GM21529 (cell line): Measurements from ENCODE around the gene SLC25A21.

Experiments used
- ATAC-seq: cut with Tn5 transposase; IDR thresholded peaks from one replicate; pipeline ENCODE4 v1.9.1; 2021; ENCODE audit not compliant: unreplicated experiment

The SLC25A21 gene

GRCh38 chr14:37145395-37145794 lies 27.0 kb downstream of the SLC25A21 start:
- ATAC-seq = no peak

DNA sequence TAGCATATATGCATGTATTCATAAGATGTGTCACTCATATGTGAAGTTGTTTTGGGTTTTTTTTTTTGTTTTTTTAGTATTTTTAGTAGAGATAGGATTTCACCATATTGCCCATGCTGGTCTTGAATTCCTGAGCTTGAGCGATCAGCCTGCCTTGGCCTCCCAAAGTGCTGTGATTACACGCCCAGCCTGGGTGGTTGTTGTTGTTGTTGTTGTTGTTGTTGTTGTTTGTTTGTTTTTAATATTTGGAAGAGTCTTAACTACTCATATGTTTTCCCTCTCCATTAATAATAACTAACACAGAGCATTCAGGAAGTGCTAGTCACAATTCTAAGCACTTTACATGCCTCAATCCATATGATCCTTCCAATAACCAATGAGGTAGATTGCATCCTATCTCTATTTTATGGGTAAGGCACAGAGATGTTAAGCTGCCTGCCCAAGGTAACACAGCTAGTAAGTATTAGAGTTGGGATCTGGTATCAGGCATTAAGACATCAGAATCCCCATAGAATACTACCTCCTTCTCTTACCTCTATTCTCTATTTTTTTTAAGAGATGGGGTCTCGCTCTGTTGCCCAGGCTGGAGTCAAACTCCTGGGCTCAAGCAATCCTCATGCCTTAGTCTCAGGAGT lies 27.6 kb downstream of the SLC25A21 start:
- no peak for ATAC-seq

DNA sequence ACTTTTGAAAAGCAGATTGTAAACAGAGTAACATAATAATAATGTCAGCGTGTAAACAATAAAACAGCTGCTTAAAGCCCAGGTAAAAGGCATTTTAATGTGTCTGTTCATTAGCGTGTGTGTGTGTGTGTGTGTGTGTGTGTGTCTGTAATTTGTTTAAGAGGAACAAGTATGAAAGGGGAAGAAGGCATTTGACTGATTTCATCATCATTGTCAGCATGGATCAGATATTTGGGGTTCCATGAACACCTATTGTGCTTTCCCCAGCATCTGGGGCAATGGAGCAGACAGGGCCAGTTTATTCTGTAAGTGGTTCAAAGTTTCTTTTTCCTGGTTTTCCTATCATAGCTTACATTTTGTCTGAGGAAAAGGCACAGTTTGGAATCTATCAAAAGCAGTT lies 28.9 kb downstream of the SLC25A21 start:
- ATAC-seq = no peak

DNA sequence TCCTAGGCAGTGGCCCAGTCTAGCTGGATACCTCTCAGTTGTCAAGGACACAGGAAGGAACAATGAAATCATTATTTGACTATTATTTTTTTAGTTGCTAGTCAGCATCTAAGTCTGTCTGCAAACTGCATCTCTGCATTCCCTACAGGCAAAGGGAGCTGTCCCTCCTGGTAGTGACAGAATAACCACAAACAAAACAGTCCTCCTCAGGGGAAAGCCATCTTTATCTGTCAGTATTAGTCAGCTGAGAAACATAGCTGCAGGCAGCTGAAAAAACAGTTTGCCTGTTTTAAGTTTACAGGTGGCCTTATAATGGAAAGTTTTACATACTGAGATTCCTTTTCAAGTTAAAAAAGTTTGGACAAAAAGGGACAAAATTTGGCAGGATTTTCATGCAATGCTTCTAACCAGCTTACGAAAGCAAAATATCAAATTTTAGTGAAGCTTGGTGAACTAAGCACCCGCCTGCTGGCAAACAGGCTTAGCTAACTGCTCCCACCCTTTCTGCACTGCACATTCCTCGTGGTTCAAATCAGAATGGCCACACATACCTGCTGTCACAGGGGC lies 29.5 kb downstream of the SLC25A21 start:
- no peak for ATAC-seq

DNA sequence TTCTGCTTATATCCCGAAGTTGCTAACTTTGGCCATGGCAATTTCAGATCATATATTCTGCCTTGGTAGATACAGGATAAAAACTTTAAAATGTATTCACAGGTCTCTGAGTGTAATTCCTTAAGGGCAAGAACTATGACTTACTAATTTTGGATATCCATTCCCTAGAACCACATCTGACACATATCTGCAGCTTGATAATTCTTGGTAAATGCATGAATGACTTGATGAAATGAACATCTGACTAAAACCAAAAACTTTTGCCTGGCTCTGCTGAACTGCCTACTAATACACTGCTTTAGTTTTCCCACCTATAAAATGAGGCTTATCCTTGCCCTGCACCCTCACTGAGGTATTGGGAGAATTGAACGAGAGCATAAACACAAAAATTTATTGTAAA lies 32.2 kb downstream of the SLC25A21 start:
- ATAC-seq = no peak

- no peak for ATAC-seq
Measured at GRCh38 chr14:37139710-37140109, 32.7 kb downstream of the SLC25A21 start.

DNA sequence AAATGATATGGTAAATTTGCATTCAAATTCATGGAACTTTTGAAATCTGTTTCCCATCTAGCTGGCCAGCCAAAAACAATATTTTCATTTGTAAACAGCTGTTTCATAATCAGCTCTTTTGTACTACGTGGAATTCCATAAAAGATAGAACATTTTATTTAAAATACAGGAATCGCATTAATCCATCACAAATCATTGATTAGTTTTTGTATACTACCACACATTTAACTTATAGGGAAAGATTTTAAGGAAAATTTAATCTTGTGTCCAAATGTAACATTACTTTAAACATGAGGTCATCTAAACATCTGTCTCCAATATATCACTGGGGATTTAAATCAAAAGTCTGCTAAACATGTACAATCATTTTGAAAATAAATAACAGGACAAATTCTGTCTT lies 33.5 kb downstream of the SLC25A21 start:
- ATAC-seq = no peak

DNA sequence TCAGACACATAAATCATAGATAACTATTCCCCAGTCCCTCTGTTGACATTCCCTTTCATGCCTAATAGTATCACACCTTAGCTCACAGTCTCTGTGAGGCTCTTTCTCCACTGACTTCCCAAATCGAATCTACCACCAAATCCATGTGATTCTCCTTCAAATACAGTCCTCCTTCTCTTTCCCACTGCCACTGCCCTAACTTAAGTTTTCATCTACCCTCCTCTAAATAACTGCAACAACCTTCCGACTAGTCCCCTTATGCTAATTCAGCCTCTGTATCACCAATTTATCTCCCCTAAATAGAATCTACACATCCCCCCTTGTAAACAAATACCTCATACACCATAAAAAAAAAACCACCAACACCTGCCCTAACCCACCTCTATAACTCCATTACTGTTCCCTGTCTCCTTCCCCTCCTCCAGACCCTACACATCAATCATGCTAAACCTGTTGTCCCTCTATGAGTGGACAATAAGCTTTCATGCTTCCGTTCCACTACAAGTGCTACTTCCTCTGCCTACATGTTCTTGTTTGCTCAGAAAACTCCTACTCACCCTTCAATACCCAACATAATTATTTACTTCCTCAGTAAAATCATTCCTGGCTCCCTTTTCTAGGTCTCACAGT lies 39.0 kb downstream of the SLC25A21 start:
- no peak for ATAC-seq

DNA sequence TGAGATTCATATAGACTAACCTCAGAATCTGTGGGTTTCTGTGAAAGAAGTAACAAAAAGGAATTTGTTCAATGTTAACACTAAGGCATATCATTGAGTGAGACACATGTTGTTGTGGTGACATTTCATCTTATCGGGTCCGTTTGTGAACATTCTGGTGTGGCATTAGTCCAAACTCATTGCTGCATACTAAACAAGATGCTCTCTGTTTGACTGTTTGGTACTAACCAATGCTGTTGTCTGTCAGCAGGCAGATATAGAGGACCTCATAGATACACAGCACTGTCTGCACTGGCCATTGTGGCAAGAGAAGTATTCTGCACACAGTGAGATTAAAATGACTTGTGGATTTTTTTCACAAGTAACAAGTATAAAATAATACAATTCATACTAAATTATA lies 41.2 kb downstream of the SLC25A21 start:
- ATAC-seq = no peak

DNA sequence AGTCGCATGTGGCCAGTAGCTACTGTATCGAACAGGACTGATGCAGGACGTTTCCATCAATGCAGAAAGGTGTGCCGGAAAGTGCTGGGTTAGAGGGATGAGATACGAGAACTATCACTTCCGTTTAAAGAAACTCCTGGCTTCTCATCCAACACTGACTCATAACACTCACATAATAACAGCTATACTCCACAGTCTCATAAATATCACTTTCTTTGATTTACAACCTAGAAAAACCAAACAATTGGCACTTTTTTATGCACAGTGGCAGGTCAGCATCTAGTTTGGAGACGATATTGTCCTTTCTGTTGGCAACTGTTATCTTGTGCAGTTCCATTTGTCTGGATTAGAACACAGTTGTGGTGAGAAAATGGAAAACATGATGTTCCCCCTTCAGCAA lies 43.4 kb downstream of the SLC25A21 start:
- no peak for ATAC-seq

DNA sequence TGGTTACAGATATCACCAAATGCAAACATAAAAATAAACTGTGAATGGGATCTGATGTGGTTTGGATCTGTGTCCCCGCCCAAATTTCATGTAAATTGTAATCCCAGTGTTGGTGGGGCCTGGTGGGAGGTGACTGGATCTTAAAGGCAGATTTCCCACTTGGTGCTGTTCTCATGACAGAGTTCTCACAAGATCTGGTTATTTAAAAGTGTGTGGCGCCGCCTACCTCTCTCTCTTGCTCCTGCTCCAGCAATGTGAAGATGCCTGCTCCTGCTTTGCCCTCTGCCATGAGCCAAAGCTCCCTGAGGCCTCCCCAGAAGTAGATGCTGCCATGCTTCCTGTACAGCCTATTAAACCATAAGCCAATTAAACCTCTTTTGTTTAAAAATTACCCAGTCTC lies 47.8 kb downstream of the SLC25A21 start:
- ATAC-seq = no peak

DNA sequence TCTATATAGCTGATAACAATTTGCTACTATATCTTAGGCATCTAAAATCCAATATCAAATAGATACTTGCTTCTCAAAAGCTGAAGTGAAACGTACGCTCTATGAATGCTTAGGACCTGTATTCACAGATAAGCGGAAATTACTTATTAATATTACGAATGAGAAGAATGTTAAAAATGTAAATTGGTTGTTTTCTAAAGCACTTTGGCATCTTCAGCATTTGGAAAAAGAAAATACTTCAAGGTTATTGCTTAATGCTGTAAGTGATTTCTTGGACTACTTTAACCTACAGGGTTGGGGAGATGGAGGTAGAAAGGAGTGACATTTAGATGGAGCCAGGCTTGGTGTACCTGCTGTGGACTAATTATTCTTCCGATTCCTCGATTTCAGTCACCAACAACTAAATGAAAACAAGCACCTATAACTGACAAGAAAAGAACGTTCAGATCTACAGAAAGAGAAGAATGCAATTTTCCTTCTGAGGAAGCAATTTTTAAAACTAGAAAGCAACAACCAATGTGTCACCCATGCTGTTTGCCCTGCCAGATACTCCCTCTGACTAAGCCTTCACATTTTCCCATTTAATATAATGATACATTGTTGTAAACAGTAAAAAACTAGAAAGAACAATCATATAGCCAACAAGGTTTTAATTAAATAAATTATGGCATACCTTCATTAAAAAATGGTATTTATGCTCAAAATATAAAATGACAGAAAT lies 49.3 kb downstream of the SLC25A21 start:
- ATAC-seq = no peak

GRCh38 chr14:37122288-37122687 lies 50.1 kb downstream of the SLC25A21 start:
- ATAC-seq = no peak

DNA sequence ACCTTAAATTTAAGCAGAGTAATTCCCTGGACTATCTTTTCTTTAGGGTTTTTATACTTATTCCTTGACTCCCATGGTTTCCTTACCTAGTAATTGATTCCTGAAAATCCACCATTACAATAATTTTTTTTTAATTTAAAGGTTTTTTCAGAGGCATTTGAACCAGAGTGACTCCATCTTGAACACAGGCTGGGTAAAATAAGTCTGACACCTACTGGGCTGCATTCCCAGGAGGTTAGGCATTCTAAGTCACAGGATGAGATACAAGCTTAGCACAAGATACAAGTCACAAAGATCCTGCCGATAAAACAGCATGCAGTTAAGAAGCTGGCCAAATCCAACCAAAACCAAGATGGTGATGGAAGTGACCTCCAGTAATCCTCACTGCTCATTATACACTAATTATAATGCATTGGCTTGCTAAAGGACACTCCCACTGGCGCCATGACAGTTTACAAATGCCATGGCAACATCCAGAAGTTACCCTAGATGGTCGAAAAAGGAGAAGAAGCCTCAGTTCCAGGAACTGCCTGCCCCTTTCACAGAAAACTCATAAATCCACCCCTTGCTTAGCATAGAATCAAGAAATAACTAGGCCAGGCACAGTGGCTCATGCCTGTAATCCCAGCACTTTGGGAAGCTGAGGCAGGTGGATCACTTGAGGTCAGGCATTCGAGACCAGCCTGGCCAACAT lies 53.6 kb downstream of the SLC25A21 start:
- ATAC-seq = no peak

GRCh38 chr14:37116933-37117849 lies 55.2 kb downstream of the SLC25A21 start:
- no peak for ATAC-seq

GRCh38 chr14:37115406-37115805 lies 57.0 kb downstream of the SLC25A21 start:
- no peak for ATAC-seq

DNA sequence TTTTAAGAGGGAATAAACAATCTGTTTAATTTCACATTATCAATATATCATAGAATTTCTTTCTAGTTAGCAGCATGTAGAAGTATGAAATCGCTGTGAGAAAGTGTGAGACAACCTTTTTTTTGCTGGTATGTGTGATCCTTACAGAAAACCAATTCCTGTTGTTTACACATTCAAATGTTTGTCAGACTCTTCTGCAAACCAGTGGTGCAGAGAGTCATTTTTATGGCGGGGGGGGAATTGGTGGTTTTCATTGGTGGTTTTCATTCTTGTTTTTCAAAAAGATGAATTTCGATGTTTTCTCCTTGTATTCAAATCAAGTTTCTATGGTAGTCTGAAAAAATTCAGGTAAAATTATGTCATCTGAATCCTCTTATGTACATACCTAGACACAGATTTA lies 57.8 kb downstream of the SLC25A21 start:
- no peak for ATAC-seq

DNA sequence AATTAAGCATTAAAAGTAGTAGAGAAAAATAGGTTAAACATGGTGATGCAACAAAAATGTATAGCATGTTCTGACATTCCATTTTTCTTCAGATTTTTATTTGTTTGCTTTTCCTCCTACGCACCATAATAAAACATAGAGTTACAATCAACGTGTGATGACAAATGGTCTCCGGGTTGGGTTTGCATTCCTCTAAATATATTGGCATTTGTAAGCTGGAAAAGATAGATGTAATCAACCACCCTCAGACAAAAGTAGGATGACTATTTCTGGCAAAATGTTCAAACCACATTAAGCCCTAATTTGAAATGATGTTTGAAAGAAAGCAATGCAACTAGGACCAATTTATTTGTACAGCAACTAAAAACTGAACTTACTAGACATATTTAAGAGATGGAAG lies 58.4 kb downstream of the SLC25A21 start:
- ATAC-seq = no peak

DNA sequence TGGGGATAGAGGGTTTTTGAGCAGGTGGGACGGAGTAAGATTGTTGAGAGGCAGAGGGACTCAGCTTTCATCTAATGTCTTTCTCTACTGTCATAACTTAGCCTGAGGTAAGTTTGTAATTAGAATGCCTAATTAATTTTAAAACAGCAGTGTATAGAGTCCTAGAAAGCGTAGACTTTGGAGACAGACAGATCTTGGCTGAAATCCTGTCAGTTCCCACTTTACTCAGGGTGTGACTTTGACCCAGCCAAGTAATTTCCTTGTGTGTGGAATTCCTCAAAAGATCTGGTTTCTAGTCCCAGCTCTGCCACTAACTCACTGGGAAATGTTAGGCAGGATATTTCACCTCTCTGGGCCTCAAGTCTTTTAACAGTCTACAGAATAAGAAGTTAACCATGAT lies 74.3 kb downstream of the SLC25A21 start:
- ATAC-seq = no peak

GRCh38 chr14:37094502-37094901 lies 77.9 kb downstream of the SLC25A21 start:
- no peak for ATAC-seq
